ENCODE measurements around the gene ALK.

Gene ALK

GRCh38 chr2:29443151-29443550 lies 478.2 kb downstream of the ALK start:
- DNase-seq = no peak

- DNase-seq = no peak
Observed at GRCh38 chr2:29440921-29441623, 480.3 kb downstream of the ALK start.

- no peak for DNase-seq
Observed at GRCh38 chr2:29433920-29434319, 487.5 kb downstream of the ALK start.

- no peak for DNase-seq
Observed at GRCh38 chr2:29433128-29433527, 488.3 kb downstream of the ALK start.

- DNase-seq = no peak
Observed at GRCh38 chr2:29431485-29431884, 489.9 kb downstream of the ALK start.

GRCh38 chr2:29430382-29431112 lies 490.8 kb downstream of the ALK start:
- DNase-seq = no peak

- DNase-seq = no peak
Observed at GRCh38 chr2:29426354-29426753, 495.0 kb downstream of the ALK start.

GRCh38 chr2:29425866-29426265 lies 495.5 kb downstream of the ALK start:
- DNase-seq = no peak

- DNase-seq = no peak
Observed at GRCh38 chr2:29423061-29423666, 498.2 kb downstream of the ALK start.

GRCh38 chr2:29420999-29421782 lies 500.2 kb downstream of the ALK start:
- no peak for DNase-seq

- no peak for DNase-seq
Observed at GRCh38 chr2:29420464-29420863, 500.9 kb downstream of the ALK start.

GRCh38 chr2:29417630-29418029 lies 503.8 kb downstream of the ALK start:
- no peak for DNase-seq

- no peak for DNase-seq
Observed at GRCh38 chr2:29412197-29412925, 509.0 kb downstream of the ALK start.

- DNase-seq = no peak
Observed at GRCh38 chr2:29405707-29406106, 515.7 kb downstream of the ALK start.

GRCh38 chr2:29405266-29405665 lies 516.1 kb downstream of the ALK start:
- DNase-seq = no peak

- DNase-seq = no peak
Observed at GRCh38 chr2:29401994-29402393, 519.4 kb downstream of the ALK start.

- no peak for DNase-seq
Observed at GRCh38 chr2:29400930-29401653, 520.3 kb downstream of the ALK start.

GRCh38 chr2:29398384-29399237 lies 522.8 kb downstream of the ALK start:
- no peak for DNase-seq

- no peak for DNase-seq
Observed at GRCh38 chr2:29397713-29398112, 523.7 kb downstream of the ALK start.

- no peak for DNase-seq
Observed at GRCh38 chr2:29397039-29397438, 524.3 kb downstream of the ALK start.

- DNase-seq = no peak
Observed at GRCh38 chr2:29394981-29395350, 526.4 kb downstream of the ALK start.

Data from T-helper 1 cell (primary cell).